ENCODE measurements around the gene JAGN1.
"Not testable (repeated sequence)": the region's sequence is repeated elsewhere in the genome, so short reads cannot be mapped to it uniquely, and the experiment has no call there.

The JAGN1 gene

DNA sequence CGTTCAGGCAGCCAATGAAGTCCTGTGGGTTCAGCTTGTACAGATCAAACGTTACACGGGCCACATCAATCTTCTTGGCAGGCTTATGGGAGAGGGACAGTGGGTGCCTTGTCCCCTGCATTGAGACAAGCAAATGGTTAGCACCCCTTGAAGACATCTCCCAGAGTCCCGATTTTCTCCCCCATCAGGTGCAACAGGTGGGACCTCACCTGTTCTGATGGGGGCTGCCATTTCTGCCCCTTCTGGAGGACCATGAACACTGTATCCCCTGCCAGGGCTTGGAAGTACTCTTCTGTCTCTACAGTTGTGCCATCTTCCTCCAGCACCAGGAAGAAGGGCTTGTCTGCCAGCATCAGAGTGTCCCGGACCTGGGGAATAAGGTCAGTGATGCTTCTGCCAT lies 20.5 kb upstream of the JAGN1 start:
- no peak for DNase-seq

DNA sequence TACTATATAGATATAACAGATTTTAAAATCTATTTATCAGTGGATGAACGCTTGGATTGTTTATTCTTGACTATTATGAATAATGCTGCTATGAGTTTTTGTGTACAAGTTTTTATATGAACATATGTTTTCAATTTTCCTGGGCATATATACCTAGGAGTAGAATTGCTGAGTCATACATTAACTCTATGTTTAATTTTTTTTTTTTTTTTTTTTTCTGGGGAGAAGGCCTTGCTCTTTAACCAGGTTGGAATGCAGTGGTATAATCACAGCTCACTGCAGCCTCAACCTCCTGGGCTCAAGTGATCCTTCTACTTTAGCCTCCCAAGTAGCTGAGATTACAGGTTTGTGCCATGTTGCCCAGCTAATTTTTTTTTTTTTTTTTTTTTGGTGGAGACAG lies 19.4 kb upstream of the JAGN1 start:
- no peak for DNase-seq

GRCh38 chr3:9872067-9872466 lies 18.3 kb upstream of the JAGN1 start:
- not testable (repeated sequence) for DNase-seq

DNA sequence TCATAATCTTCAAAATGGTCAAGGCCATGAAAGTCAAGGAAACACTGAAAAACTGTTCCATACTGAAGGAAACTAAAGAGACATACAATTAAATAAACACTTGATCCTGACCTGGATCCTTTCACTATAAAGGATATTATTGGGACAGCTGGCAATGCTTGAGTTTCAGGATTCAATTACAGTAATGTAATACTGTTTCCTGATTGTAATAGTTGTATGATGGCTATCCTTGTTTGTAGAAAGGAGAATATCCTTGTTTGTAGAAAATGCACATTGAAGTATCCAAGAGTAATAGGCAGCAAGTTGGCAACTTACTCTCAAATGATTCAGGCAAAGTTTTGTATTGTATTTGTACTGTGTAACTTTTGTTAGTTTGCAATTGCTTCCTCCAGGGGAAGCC lies 15.0 kb upstream of the JAGN1 start:
- DNase-seq, result no peak

DNA sequence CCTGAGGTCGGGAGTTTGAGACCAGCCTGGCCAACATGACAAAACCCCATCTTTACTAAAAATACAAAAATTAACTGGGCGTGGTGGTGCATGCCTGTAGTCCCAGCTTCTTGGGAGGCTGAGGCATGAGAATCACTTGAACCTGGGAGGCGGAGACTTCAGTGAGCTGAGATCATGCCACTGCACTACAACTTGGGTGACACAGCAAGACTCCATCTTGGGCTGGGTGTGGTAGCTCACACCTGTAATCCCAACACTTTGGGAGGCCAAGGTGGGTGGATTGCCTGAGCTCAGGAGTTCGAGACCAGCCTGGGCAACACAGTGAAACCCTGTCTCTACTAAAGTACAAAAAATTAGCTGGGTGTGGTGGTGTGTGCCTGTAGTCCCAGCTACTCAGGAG lies 14.2 kb upstream of the JAGN1 start:
- not testable (repeated sequence) for DNase-seq

GRCh38 chr3:9876991-9877390 lies 13.4 kb upstream of the JAGN1 start:
- DNase-seq, result no peak

DNA sequence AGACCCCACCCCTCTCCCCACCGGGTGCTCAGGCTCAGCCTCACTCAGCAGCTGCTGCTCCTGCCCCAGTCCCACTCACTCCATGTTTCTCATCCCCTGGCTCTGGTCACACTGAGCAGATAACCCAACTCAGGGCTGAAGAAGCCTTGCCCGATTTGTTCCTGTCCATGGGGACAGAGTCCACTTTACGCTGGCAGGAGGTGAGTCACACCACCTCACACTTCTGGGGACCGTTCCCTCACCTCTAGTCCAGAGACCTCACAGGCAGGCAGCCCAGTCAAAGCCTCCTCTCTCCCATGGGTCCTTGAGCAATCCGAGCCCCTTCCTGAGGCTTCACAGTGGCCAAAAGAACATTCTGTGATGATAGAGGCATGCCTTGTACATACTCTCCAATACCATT lies 11.7 kb upstream of the JAGN1 start:
- no peak for DNase-seq

DNA sequence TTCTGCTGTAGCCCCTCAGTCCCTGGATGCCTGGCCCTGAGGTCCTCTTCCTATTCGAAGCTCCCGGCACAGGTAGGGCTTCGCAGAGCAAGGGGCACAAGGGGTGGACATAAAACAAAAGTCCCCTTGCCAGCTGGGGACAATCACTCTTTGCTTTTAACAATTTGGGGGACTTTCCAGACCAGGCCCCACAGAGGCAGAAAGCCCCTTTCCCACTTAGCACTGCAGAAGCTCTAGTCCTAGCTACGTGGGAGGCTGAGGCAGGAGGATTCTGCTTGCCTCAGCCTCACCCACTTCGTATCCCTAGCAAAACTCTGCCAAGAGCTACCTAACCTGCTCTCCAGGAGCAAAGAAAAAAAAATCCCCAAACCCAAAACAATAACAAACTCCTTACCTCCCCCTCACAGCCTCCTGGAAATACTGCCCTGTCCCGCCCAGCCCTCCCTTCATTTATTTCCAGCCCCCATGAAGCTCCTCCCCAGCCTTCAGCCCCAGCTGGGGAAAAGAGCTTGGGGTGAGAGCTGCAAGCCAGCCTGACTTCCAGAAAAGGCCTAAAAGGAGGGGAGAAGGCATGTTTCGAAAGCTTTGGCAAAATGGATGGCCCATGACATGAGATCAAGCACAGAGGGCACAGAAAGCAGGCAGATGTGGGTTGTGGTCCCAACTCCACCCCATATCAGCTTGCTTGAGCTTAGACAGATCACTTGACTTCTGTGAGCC lies 10.4 kb upstream of the JAGN1 start, which contains the start of gene CIDEC:
Gene CIDEC, minus strand, starts transcription at position 424 of the 720 bp plus-strand sequence. CDS start 1,767 bp downstream, outside the sequence.
- no peak for DNase-seq

DNA sequence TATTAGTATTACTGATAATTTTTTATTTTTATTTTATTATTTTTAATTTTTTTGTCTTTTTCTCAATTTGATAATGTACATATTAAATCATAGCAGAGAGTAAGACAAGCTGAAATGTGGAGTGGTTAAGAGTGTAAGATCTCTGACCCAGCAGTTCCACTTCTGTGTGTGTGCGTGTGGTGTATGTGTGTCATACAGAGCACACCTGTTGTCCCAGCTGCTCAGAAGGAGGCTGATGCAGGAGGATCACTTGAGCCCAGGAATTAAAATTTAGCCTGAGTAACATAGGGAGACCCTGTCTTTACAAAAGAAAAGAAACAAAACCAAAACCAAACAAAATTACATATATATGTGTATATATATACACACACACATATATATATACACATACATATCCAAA lies 9.0 kb upstream of the JAGN1 start:
- DNase-seq, result no peak

DNA sequence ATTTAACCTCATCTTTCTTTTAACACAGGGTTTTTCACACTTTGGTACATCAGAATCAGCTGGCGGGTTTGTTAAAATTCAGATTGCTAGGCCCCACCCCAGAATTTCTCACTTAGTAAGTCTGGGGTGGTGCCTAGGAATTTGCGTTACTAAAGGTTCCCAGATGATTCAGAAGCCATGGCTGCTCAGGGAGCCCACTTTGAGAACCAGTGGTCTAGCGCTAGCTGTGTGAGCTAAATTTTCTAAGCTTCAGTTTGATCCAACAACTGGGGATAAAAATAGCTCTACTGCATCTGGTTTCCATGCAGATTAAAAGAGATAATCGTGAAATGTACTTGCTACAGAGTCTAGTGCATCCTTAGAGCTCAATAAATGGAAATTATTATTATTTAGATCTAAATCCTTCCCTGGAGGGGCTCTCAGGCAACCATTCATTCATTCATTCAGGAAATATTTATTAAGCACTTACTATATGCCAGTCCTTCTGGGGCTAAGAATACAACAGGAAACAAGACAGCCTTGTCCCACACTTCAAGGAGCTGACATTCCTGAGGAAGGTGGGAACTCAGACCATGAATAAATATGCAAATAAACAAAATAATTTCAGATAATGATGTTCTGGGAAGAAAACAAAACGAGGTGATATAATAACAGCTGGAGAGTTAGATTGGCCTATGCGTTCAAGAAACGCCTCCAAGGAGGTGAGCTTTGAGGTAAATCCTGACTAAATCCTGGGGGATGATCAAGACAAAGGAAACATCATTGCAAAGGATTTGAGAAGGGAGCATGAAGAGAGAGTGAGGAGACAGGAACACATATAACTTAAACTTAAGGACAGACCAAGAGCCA lies 6.5 kb upstream of the JAGN1 start:
- no peak for DNase-seq

- DNase-seq, result no peak
Observed at GRCh38 chr3:9884555-9885165, 5.8 kb upstream of the JAGN1 start.

DNA sequence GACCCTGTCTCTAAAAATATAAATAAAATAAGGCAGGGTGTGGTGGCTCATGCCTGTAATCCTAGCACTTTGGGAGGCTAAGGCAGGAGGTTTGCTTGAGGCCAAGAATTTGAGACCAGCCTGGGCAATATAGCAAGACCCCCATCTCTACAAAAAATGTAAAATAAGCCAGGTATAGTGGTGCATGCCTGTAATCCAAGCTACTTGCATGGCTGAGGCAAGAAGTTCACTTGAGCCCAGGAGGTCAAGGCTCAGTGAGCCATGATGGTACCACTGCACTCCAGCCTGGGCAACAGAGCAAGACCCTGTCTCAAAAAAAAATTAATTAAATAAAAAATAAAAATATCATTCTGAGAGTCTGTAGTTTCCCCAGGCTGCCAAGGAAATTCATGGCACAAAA lies 4.1 kb upstream of the JAGN1 start:
- DNase-seq, result no peak

- no peak for DNase-seq
Observed at GRCh38 chr3:9887480-9887879, 2.9 kb upstream of the JAGN1 start.

- no peak for DNase-seq
Observed at GRCh38 chr3:9888540-9888939, 1.9 kb upstream of the JAGN1 start.

GRCh38 chr3:9889405-9889804 lies 1.0 kb upstream of the JAGN1 start:
- no peak for DNase-seq

GRCh38 chr3:9891072-9891622 lies 737 bp downstream of the JAGN1 start:
- DNase-seq, result no peak

DNA sequence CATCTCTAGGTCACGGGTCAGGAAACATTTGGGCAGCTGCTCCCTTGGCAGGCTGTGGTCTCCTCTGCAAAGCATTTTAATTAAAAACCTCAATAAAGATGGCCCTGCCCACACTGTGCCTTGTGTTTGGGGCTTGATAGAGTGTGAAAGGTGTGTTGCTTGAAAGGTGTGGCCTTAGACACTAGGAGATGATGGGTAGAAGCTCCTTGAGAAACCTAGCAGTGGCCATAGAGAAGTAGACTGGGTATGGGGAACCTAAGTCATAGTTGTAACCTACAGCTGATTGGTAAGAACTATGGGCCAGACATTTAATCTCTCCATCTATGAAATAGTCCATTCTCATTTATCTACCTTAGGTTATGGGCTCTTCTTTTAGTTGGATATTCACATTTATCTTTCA lies 3.3 kb downstream of the JAGN1 start:
- no peak for DNase-seq

DNA sequence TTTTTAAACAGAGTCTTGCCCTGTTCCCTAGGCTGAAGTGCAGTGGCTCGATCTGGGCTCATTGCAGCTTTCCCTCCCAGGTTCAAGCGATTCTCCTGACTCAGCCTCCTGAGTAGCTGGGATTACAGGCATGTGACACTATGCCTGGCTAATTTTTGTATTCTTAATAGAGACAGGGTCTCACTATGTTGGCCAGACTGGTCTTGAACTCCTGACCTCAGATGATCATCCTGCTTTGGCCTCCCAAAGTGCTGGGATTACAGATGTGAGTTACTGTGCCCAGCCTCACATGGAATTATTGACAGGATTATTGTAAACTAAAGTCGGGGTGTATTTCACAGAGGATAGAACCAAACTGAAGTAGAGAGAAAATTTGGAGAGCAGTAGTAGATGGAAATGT lies 5.3 kb downstream of the JAGN1 start:
- not testable (repeated sequence) for DNase-seq

- not testable (repeated sequence) for DNase-seq
Observed at GRCh38 chr3:9896755-9897407, 6.5 kb downstream of the JAGN1 start.

DNA sequence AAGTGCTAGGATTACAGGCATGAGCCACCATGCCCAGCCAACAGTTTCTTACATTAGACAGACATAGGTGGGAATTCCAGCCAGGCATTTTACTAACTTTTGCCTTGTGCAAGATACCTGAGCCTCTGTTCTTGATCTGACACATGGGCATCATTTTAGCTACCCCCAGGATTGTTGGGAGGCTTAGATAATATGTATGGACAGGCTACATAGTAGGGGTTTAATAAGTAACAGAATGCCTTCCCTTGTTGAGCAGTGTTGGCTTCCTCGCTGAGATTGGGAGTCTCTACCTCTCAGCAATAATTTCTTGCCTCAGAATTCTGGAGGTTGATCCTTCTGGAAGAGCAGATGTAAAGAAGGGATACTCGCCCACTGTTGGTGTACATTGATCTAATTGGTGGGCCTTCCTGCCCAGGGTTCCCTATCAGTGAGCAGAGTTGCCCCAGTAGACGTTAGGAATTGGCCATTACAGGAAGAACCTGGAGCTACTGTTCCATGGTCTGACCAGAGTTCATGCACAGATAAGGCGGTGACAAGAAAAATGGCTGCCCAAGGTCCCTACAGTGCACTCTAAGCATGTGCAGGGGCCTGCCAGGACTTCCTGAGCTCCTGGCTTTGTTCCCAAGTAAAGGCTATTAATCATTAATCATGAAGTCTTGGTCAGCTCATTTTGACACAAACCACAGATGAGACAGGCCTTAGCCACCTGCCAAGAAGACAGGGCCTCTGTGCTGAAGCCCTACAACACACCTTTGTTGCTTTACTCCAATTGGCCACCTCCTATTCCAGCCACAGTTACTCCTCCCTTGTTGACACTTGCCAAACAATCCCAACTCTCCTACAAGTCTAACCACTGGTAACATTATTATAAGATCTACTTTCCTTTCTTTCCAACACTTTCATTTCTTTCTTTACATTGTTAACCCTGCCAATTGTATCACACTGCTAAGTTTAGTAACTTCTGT lies 7.3 kb downstream of the JAGN1 start:
- DNase-seq, result no peak

- no peak for DNase-seq
Observed at GRCh38 chr3:9898467-9899241, 8.2 kb downstream of the JAGN1 start.
